Neutrophil (primary cell): Measurements from ENCODE around the gene LHX4.

Experiments used
- H3K27ac ChIP-seq: fragments of 200-600 bp; sonication (generic); 2 replicates; pipeline ENCODE4 v1.5.1; 2016; ENCODE audit warnings: mild to moderate bottlenecking, moderate library complexity
- H3K27me3 ChIP-seq: fragments of 200-600 bp; sonication (generic); 2 replicates; pipeline ENCODE4 v1.6.0; 2016; ENCODE audit warnings: mild to moderate bottlenecking
- H3K36me3 ChIP-seq: fragments of 200-600 bp; sonication (generic); 2 replicates; pipeline ENCODE4 v1.5.1; 2017
- H3K4me1 ChIP-seq, 2 experiments: fragments of 200-600 bp in 1 of 2; sonication (generic) in 1 of 2; 1 replicate in 1 of 2; 2 replicates in 1 of 2; pipeline versions ENCODE4 v1.5.1 to v1.6.1; 2013 to 2016; ENCODE audit warnings: low read depth in 1 of 2, low read length in 1 of 2, mild to moderate bottlenecking in 1 of 2, moderate library complexity in 1 of 2; ENCODE audit not compliant: control insufficient read depth in 1 of 2, insufficient read depth in 1 of 2
- H3K4me3 ChIP-seq, 2 experiments: fragments of 200-600 bp in 1 of 2; sonication (generic) in 1 of 2; 1 replicate in 1 of 2; 2 replicates in 1 of 2; pipeline ENCODE4 v1.5.1; 2013 to 2016; ENCODE audit warnings: low read depth in 1 of 2, low read length in 1 of 2, mild to moderate bottlenecking in 1 of 2, moderate library complexity in 1 of 2
- H3K9me3 ChIP-seq: fragments of 200-600 bp; sonication (generic); 2 replicates; pipeline ENCODE4 v1.5.1; 2016
- CTCF ChIP-seq: fragments of 200-600 bp; sonication (generic); IDR thresholded peaks from 2 replicates; pipeline ENCODE4 v1.5.1; 2016; ENCODE audit warnings: antibody characterized with exemption

Gene LHX4

DNA sequence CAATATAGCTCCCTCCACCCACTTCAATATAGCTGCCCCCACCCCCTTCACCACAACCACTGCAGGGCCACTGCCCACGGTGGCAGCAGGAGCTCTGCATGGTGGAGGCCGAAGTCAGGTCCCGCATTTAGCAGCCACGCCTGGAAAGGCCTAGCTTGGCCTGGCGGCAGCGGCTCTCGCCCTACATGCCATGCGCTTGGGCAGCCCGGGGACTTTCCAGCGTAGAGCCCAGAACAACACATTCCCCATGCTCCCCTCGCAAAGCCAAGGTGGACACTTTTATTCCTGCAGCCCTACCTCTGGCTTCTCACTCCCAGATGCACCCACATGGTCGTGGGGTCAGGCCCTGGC lies 37.1 kb downstream of the LHX4 start:
- H3K36me3 ChIP-seq = no peaks in the 10 kb centered on the region
- H3K4me3 ChIP-seq = no peak overlapping the region
- H3K27me3 ChIP-seq = peaks cover 29% of the 10 kb centered on the region
- peaks cover 25 to 31% of the 10 kb centered on the region in 2 experiments for H3K4me1 ChIP-seq
- no peak for TF ChIP-seq CTCF
- no peak overlapping the region for H3K27ac ChIP-seq
- no peaks in the 10 kb centered on the region for H3K9me3 ChIP-seq

DNA sequence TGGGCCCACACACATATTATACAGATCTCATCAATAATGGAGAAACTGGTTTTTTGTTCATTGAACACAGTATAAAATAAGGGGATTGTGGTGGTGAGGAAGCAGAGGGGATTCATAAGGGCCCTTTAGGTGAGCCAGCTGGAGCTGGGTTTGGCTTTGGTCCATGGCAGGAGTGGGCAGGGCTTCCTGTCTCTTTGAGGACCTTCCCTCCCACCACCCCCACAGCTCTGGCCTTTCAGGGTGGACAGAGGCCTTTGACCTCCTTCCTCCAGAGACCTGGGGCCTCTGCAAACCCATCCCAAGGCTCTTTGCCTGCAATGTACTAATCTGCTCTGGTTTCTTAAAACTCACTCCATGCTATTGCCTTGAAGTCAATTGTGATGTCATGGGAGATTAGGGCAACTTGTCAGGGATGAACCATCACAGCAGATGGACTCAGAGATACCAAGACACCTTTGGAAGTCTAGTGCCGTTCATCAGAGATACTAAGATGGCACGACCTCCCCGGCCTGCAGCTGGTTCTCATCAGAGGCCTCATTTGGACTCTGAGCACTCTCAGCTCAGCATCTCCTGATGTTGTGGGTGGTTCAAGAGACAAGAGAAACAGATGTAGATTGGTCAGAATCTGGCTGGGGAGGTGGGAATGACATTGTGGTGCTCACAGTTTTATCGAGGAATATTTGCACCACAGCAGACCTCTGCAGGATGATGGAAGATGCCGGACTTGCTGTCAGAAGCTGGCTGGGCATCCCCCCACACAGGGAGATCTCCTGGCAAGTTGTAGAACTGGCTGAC lies 37.9 kb downstream of the LHX4 start:
- no peak overlapping the region for H3K4me3 ChIP-seq
- peaks cover 25 to 31% of the 10 kb centered on the region in 2 experiments for H3K4me1 ChIP-seq
- H3K36me3 ChIP-seq = no peaks in the 10 kb centered on the region
- H3K27me3 ChIP-seq = peaks cover 22% of the 10 kb centered on the region
- peak overlapping the region; percentile 45 for H3K27ac ChIP-seq
- TF ChIP-seq CTCF = no peak
- H3K9me3 ChIP-seq = no peaks in the 10 kb centered on the region

GRCh38 chr1:180268556-180269075 lies 38.6 kb downstream of the LHX4 start:
- H3K9me3 ChIP-seq = no peaks in the 10 kb centered on the region
- peaks cover 25 to 31% of the 10 kb centered on the region in 2 experiments for H3K4me1 ChIP-seq
- H3K36me3 ChIP-seq = no peaks in the 10 kb centered on the region
- no peak overlapping the region for H3K4me3 ChIP-seq
- H3K27me3 ChIP-seq = peaks cover 16% of the 10 kb centered on the region
- peak overlapping the region; percentile 45 for H3K27ac ChIP-seq
- TF ChIP-seq CTCF = no peak

DNA sequence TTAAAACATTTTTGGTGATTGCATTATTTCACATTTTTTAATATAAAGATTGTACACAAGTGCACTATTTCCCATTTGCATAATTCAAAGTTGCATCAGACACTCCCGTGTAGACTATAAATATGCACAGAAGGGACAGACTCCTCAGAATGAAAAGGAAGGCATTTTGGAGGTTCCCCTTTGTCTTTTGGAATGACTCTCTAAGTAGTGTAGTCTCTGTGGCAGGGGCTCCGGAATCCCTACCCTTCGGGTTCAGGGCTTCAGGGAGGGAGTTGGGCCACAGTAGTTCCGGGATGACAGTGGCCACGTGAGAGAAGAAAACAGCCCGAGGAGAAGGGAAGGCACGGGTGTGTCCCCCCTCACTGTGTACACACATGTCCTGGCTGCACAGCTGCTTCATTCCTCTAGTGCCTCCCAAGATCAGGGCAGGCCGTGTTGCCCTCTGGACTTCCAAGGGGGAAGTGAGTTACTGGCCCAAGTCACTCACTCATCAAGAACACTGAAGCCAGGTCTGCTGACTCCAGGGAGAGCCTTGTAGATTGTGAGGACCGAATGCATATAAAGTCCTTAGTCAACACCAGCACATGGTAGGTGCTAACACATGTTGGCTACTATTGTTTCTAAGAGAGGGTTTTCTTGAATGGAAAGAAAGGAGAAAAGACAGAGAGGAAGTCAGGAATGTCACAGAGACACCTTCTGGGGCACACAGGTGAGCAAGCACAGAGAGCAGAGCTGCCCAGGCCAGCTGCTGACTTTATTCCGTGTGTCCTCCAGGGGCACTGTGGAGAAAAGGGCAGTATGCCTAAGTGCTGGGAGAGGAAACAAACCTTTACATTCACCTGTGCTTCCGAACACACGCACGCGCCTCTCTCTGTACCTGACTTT lies 39.8 kb downstream of the LHX4 start:
- peak overlapping the region; percentile 65 for H3K27ac ChIP-seq
- H3K36me3 ChIP-seq = no peaks in the 10 kb centered on the region
- no peak for TF ChIP-seq CTCF
- no peak overlapping the region for H3K4me3 ChIP-seq
- H3K27me3 ChIP-seq = peaks cover 10% of the 10 kb centered on the region
- no peaks in the 10 kb centered on the region for H3K9me3 ChIP-seq
- peaks cover 25 to 31% of the 10 kb centered on the region in 2 experiments for H3K4me1 ChIP-seq

DNA sequence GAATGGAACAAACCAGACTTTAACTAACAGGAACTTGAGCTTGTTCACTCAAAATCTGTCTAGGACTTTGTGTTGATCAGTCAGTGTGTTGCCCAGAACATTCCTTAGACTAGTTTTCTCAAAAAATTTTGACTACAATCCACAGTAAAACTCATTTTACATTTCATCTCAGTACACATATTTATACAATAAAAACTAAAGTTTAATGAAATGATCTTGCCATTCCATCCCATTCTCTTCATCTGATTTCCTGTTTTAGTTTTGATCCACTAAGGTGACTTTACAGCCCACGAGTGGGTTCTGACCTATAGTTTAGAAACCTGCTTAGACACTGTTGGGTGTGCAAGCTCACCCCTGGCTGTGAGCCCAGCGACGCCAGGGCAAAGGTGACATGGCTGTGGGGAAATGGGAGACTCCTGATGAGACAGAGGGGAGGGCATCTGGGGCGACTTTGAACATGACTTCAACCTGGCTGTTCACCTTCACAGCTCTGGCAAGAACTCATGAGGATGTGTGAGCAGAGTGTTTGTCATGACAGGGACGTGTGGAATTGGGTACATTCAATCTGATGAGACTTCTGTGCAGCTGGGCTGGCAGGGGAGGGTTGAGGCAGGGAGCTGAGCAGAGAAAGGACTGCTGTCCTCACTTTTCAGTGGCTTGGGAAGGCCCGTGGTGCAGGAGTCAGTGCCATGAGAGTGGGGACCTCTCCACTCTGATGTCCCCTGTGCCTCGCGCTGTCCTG lies 40.6 kb downstream of the LHX4 start:
- TF ChIP-seq CTCF = no peak
- H3K36me3 ChIP-seq = no peaks in the 10 kb centered on the region
- H3K4me1 ChIP-seq = peaks cover 25 to 31% of the 10 kb centered on the region in 2 experiments
- H3K27ac ChIP-seq = peak overlapping the region; percentile 65
- no peak overlapping the region for H3K4me3 ChIP-seq
- peaks cover 2% of the 10 kb centered on the region for H3K27me3 ChIP-seq
- no peaks in the 10 kb centered on the region for H3K9me3 ChIP-seq
